H1 (cell line): ENCODE measurements around the gene CCNYL1. TPM values are rescaled to one million over a fixed set of nuclear protein-coding genes. Genes with fewer than 3 reads are reported as not detected.

ENCODE experiments used
- CTCF ChIA-PET: fragments of 300-600 bp; sonication (Branson Sonifier 250); formaldehyde crosslinking; loops from one replicate; lab custom pipeline; 2021; ENCODE audit not compliant: partially characterized antibody; lab: Charles Lee
- POLR2A ChIA-PET: fragments of 300-600 bp; sonication (Branson Sonifier 250); formaldehyde crosslinking; loops from one replicate; lab custom pipeline; 2021; ENCODE audit warnings: inconsistent platforms; ENCODE audit not compliant: partially characterized antibody; lab: Charles Lee
- DNase-seq, 2 experiments: peaks; one replicate each; pipeline versions ENCODE4 v3.0.0 to v3.0.0-alpha.2; 2010 to 2022; ENCODE audit warnings: low spot score in 2 of 2, low read depth in 1 of 2, mixed read lengths in 1 of 2
- FAIRE-seq: peaks from 2 replicates; lab custom pipeline; 2011; peaks lifted over from hg19 to GRCh38; lab: Jason Lieb, UNC
- H2AFZ ChIP-seq: 2 replicates; pipeline ENCODE4 v1.8.1; 2012; ENCODE audit warnings: low read length, inconsistent platforms
- H2AK5ac ChIP-seq: 2 replicates; pipeline ENCODE4 v1.6.1; 2013; ENCODE audit warnings: low read depth, low read length
- H2BK120ac ChIP-seq: replicated peaks from 2 replicates; pipeline ENCODE3; 2013; ENCODE audit warnings: low read depth, low read length, inconsistent platforms
- H2BK12ac ChIP-seq: 2 replicates; pipeline ENCODE4 v1.6.1; 2013; ENCODE audit warnings: low read depth, low read length
- H2BK15ac ChIP-seq: 2 replicates; pipeline ENCODE4 v1.6.1; 2013; ENCODE audit warnings: low read length
- H2BK20ac ChIP-seq: 2 replicates; pipeline ENCODE4 v1.6.1; 2013; ENCODE audit warnings: low read length
- H2BK5ac ChIP-seq: 2 replicates; pipeline ENCODE4 v1.6.1; 2013; ENCODE audit warnings: low read depth, low read length
- H3K14ac ChIP-seq: 2 replicates; pipeline ENCODE4 v1.6.1; 2013; ENCODE audit warnings: inconsistent platforms; ENCODE audit not compliant: insufficient read length
- H3K18ac ChIP-seq: 2 replicates; pipeline ENCODE4 v1.6.1; 2013; ENCODE audit warnings: low read length; ENCODE audit errors: extremely low read depth
- H3K23ac ChIP-seq: 2 replicates; pipeline ENCODE4 v1.6.1; 2013; ENCODE audit warnings: inconsistent platforms; ENCODE audit not compliant: insufficient read length
- H3K23me2 ChIP-seq: 2 replicates; pipeline ENCODE4 v1.6.1; 2013; ENCODE audit warnings: low read depth, low read length
- H3K27ac ChIP-seq: 2 replicates; pipeline ENCODE4 v1.6.1; 2011; ENCODE audit warnings: low read depth, low read length, inconsistent platforms
- H3K27me3 ChIP-seq, 4 experiments: replicated peaks in 1 of 4; 1 replicate in 1 of 4; 2 replicates in 3 of 4; pipeline versions ENCODE4 v1.6.1 to v1.8.1; 2011 to 2013; ENCODE audit warnings: low read length in 3 of 4, mild to moderate bottlenecking in 3 of 4, inconsistent platforms in 2 of 4, mixed read lengths in 2 of 4, moderate library complexity in 1 of 4; ENCODE audit not compliant: control insufficient read depth in 3 of 4, insufficient read depth in 3 of 4; ENCODE audit errors: extremely low read depth in 1 of 4
- H3K36me3 ChIP-seq, 4 experiments: 2 replicates each; pipeline versions ENCODE4 v1.6.1 to v1.8.1; 2011 to 2013; ENCODE audit warnings: mild to moderate bottlenecking in 4 of 4, low read length in 3 of 4, moderate library complexity in 2 of 4, control low read depth in 1 of 4, inconsistent platforms in 1 of 4; ENCODE audit not compliant: insufficient read depth in 4 of 4, control insufficient read depth in 2 of 4
- H3K4ac ChIP-seq: replicated peaks from 2 replicates; pipeline ENCODE3; 2013; ENCODE audit warnings: low read length, low read depth, mixed read lengths, inconsistent platforms; ENCODE audit not compliant: insufficient read length
- H3K4me1 ChIP-seq, 4 experiments: replicated peaks in 1 of 4; 1 replicate in 1 of 4; 2 replicates in 3 of 4; pipeline versions ENCODE4 v1.6.1 to v1.8.1; 2011 to 2013; ENCODE audit warnings: low read length in 3 of 4, inconsistent platforms in 2 of 4, mixed read lengths in 1 of 4; ENCODE audit not compliant: insufficient read depth in 4 of 4, control insufficient read depth in 3 of 4
- H3K4me2 ChIP-seq, 2 experiments: 2 replicates each; pipeline versions ENCODE4 v1.6.1 to v1.8.1; 2011 to 2013; ENCODE audit warnings: low read depth in 2 of 2, low read length in 2 of 2, control low read depth in 1 of 2, inconsistent platforms in 1 of 2, mild to moderate bottlenecking in 1 of 2; ENCODE audit not compliant: insufficient read depth in 1 of 2
- H3K4me3 ChIP-seq, 4 experiments: fragments of 200-600, 300-600 bp in 1 of 4; sonication (generic), shearing (Covaris generic), sonication (Bioruptor Twin) in 1 of 4; 2 replicates each; pipeline versions ENCODE4 v1.5.1 to v1.8.1; 2011 to 2016; ENCODE audit warnings: low read length in 4 of 4, low read depth in 3 of 4, control low read depth in 2 of 4, inconsistent platforms in 2 of 4, mild to moderate bottlenecking in 2 of 4, mixed read lengths in 1 of 4, moderate library complexity in 1 of 4; ENCODE audit not compliant: insufficient read depth in 2 of 4; ENCODE audit errors: extremely low read depth in 1 of 4
- H3K56ac ChIP-seq: replicated peaks from 2 replicates; pipeline ENCODE3; 2013; ENCODE audit warnings: low read depth, mild to moderate bottlenecking, mixed read lengths, low read length, inconsistent platforms; ENCODE audit not compliant: insufficient read length
- H3K79me1 ChIP-seq: 2 replicates; pipeline ENCODE4 v1.6.1; 2013; ENCODE audit warnings: low read depth, low read length, control low read depth
- H3K79me2 ChIP-seq, 2 experiments: 2 replicates each; pipeline versions ENCODE4 v1.6.1 to v1.8.1; 2012 to 2013; ENCODE audit warnings: low read length in 2 of 2, mild to moderate bottlenecking in 2 of 2, inconsistent platforms in 1 of 2; ENCODE audit not compliant: insufficient read depth in 2 of 2, control insufficient read depth in 1 of 2
- H3K9ac ChIP-seq, 4 experiments: replicated peaks in 1 of 4; 1 replicate in 1 of 4; 2 replicates in 3 of 4; pipeline versions ENCODE4 v1.6.1 to v1.8.1; 2011 to 2013; ENCODE audit warnings: low read depth in 3 of 4, low read length in 3 of 4, control low read depth in 2 of 4, mild to moderate bottlenecking in 2 of 4, moderate library complexity in 2 of 4, inconsistent platforms in 1 of 4; ENCODE audit errors: extremely low read depth in 1 of 4
- H3K9me3 ChIP-seq, 2 experiments: 2 replicates each; pipeline versions ENCODE4 v1.6.1 to v1.8.1; 2012 to 2013; ENCODE audit warnings: mild to moderate bottlenecking in 2 of 2, moderate library complexity in 2 of 2, control low read depth in 1 of 2, inconsistent platforms in 1 of 2, low read depth in 1 of 2, low read length in 1 of 2, mixed read lengths in 1 of 2; ENCODE audit not compliant: insufficient read depth in 2 of 2
- H4K20me1 ChIP-seq, 2 experiments: replicated peaks in 1 of 2; 2 replicates each; pipeline versions ENCODE3 to v1.8.1; 2011 to 2013; ENCODE audit warnings: inconsistent platforms in 2 of 2, low read length in 2 of 2, mild to moderate bottlenecking in 1 of 2; ENCODE audit not compliant: insufficient read depth in 2 of 2, control insufficient read depth in 1 of 2
- H4K5ac ChIP-seq: 2 replicates; pipeline ENCODE4 v1.6.1; 2013; ENCODE audit warnings: low read length, low read depth, mixed read lengths, inconsistent platforms; ENCODE audit not compliant: insufficient read length
- H4K8ac ChIP-seq: 2 replicates; pipeline ENCODE4 v1.8.0; 2013; ENCODE audit warnings: mild to moderate bottlenecking, moderate library complexity, low read length, inconsistent platforms; ENCODE audit not compliant: insufficient read depth; ENCODE audit errors: extremely low read depth
- H4K91ac ChIP-seq: replicated peaks from 2 replicates; pipeline ENCODE3; 2013; ENCODE audit warnings: low read length, mixed read lengths, inconsistent platforms; ENCODE audit not compliant: insufficient read length
- CEBPB ChIP-seq: IDR thresholded peaks from 2 replicates; pipeline ENCODE4 v1.6.1; 2012; ENCODE audit warnings: low read depth, low read length
- EP300 ChIP-seq, 2 experiments: IDR thresholded peaks; 1 replicate in 1 of 2; 2 replicates in 1 of 2; pipeline ENCODE4 v1.6.1; 2011 to 2012; ENCODE audit warnings: low read depth in 2 of 2, low read length in 2 of 2, mild to moderate bottlenecking in 2 of 2, borderline replicate concordance in 1 of 2, inconsistent platforms in 1 of 2, moderate library complexity in 1 of 2
- GABPA ChIP-seq: IDR thresholded peaks from 2 replicates; pipeline ENCODE4 v1.6.1; 2011; ENCODE audit warnings: mild to moderate bottlenecking, low read length, moderate library complexity, borderline replicate concordance; ENCODE audit not compliant: insufficient read depth
- POLR2AphosphoS5 ChIP-seq: IDR thresholded peaks from 2 replicates; pipeline ENCODE4 v1.6.1; 2011; ENCODE audit warnings: low read depth, low read length
- RXRA ChIP-seq: IDR thresholded peaks from 2 replicates; pipeline ENCODE4 v1.6.1; 2011; ENCODE audit warnings: low read depth, mild to moderate bottlenecking, low read length, moderate library complexity; ENCODE audit not compliant: insufficient read depth
- SRF ChIP-seq: IDR thresholded peaks from 2 replicates; pipeline ENCODE4 v1.6.1; 2011; ENCODE audit warnings: mild to moderate bottlenecking, low read depth, low read length, moderate library complexity
- TAF7 ChIP-seq: optimal IDR thresholded peaks from 2 replicates; pipeline ENCODE3; 2011; ENCODE audit warnings: low read depth, mild to moderate bottlenecking, inconsistent platforms, low read length, moderate library complexity, borderline replicate concordance
- YY1 ChIP-seq: IDR thresholded peaks from 2 replicates; pipeline ENCODE4 v1.6.1; 2011; ENCODE audit warnings: low read depth, mild to moderate bottlenecking, low read length
- WGBS, 2 experiments: shearing (Covaris generic) in 1 of 2; methylation state at CpG; one replicate each; pipeline versions ENCODE4 v1.1.6 to v1.1.7; 2013 to 2015; ENCODE audit warnings: low lambda C conversion rate in 2 of 2, mixed read lengths in 2 of 2, inconsistent platforms in 1 of 2, low coverage in 1 of 2, missing lambda C conversion rate in 1 of 2; ENCODE audit not compliant: insufficient replicate concordance in 2 of 2, insufficient coverage in 1 of 2, insufficient read length in 1 of 2; ENCODE audit errors: extremely low coverage in 1 of 2, missing lambda C conversion rate in 1 of 2; 5-methylcytosine and 5-hydroxymethylcytosine counted together
- polyA plus RNA-seq, 7 experiments: library from polyadenylated mRNA; depleted of rRNA in 3 of 7; stranded (reverse) in 5 of 7; unstranded in 2 of 7; fragments of >200 nt in 5 of 7; fragments of 200-250 nt in 2 of 7; gene quantifications; 1 replicate in 5 of 7; 2 replicates in 1 of 7; 4 replicates in 1 of 7; pipeline versions ENCODE4 v1.2.1 to v1.2.3, GENCODE V29; 2011 to 2013; ENCODE audit warnings: missing spikeins in 2 of 7, mixed read lengths in 2 of 7
- total RNA-seq: library from RNA; stranded (reverse); fragmentation: NEBNext Ultra II Directional; extraction: Animal tissue kit (Norgen Biotek cat#: 25700); gene quantifications from 2 replicates; pipeline ENCODE4 v1.2.1, GENCODE V29; 2021
- TF ChIP-seq, protein P1 (sequence below): IDR thresholded peaks from 2 replicates; pipeline ENCODE4 v1.6.1; 2012; ENCODE audit warnings: low read length, inconsistent platforms

The CCNYL1 gene
- total and polyA plus RNA-seq, 2 of the 8 experiments (the other 6 are each of a cell fraction or from before 2014, with no cell fraction given) = 13.3 to 35.4 TPM

DNA sequence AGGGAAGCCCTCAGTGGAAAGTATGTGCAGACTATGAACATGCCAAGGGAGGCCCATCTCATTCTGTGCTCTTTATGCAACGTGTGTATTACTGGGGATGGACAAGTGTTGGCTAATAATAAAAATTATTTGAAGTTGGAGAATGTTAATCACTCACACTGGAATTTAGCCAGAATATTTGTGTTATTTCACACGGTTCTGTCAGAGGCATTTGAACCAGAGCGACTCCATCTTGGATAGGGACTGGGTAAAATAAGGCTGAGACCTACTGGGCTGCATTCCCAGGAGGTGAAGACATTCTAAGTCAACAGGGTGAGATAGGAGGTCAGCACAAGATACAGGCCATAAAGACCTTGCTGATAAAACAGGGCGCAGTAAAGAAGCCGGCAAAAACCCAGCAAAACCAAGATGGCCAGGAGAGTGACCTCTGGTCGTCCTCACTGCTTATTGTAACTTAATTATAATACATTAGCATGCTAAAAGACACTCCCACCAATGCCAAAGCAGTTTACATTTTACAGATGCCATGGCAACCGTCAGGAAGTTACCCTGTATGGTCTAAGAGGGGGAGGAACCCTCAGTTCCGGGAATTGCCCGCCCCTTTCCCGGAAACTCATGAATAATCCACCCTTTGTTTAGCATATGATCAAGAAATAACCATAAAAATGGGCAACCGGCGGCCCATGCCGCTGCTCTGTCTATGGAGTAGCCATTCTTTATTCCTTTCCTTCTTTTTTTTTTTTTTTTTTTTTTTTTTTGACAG is 60.8 kb downstream of the CCNYL1 start:
- DNase-seq = no peak
- CTCF ChIA-PET = interaction anchor here (0.6 to 0.9 kb wide), 3 partner anchors 20 to 200 kb away, joined by 3 read pairs; no protein-coding TSS in a partner anchor
- POLR2A ChIA-PET = interaction anchor here (0.5 kb wide), 1 partner anchor 106 kb away, joined by 4 read pairs; no protein-coding TSS in a partner anchor

More for the DNA sequence above, 60.8 kb downstream of the CCNYL1 start:
- H3K14ac ChIP-seq = no peak overlapping the region
- no peak overlapping the region for H3K23ac ChIP-seq
- no peaks in the 10 kb centered on the region for H3K9me3 ChIP-seq
- H3K27ac ChIP-seq = 0 out of 2 replicates have a peak overlapping the region, but pooled peaks have one; percentile 46
- 0 out of 2 replicates have a peak overlapping the region, but pooled peaks have one; percentile 65 for H2BK15ac ChIP-seq
- peaks cover 28% of the 10 kb centered on the region for H3K23me2 ChIP-seq
- no peak overlapping the region for H2AFZ ChIP-seq
- peaks cover 2 to 13% (median 6%) of the 10 kb centered on the region in 4 experiments; a peak in 6 of 8 replicates for H3K36me3 ChIP-seq
- no peak overlapping the region for H3K4ac ChIP-seq
- H3K56ac ChIP-seq = no peak overlapping the region
- H4K8ac ChIP-seq = no peak overlapping the region
- peaks cover 6% of the 10 kb centered on the region for H3K79me1 ChIP-seq
- FAIRE-seq = no peak
- H3K4me3 ChIP-seq = no peak overlapping the region
- no peak overlapping the region for H4K91ac ChIP-seq
- no peak overlapping the region for H2BK120ac ChIP-seq
- peaks cover 0 to 4% (median 1%) of the 10 kb centered on the region in 4 experiments; a peak in 1 of 7 replicates for H3K27me3 ChIP-seq
- H2BK12ac ChIP-seq = no peak overlapping the region
- H2BK5ac ChIP-seq = 0 out of 2 replicates have a peak overlapping the region, but pooled peaks have one; percentile 81
- H2AK5ac ChIP-seq = no peak overlapping the region
- 68% methylated on average over 13 of the region's 13 CpGs; no CpG with 5 or more reads in 1 of the 2 experiments for WGBS, 2 experiments
- H2BK20ac ChIP-seq = no peak overlapping the region; the same call in 1 of the 2 replicates
- H3K79me2 ChIP-seq = peaks cover 8 to 21% of the 10 kb centered on the region in 2 experiments; a peak in 3 of 4 replicates
- peaks cover 8% of the 10 kb centered on the region in 2 experiments for H4K20me1 ChIP-seq
- no peak overlapping the region for H3K18ac ChIP-seq
- no peak overlapping the region; a peak in 1 of 4 replicates for H3K4me2 ChIP-seq
- H3K9ac ChIP-seq = no peak overlapping the region
- peaks cover 0 to 20% (median 12%) of the 10 kb centered on the region in 4 experiments; a peak in 6 of 7 replicates for H3K4me1 ChIP-seq
- no peak overlapping the region for H4K5ac ChIP-seq
- TF ChIP-seq GABPA (no peak), CEBPB (no peak), EP300 (IDR thresholded peaks at IDR 0.05; ENCODE audit: borderline replicate concordance in 1 of 2, low read depth in 2 of 2, low read length in 2 of 2) (0 out of 3 replicates have a peak, but pooled peaks of 1 of the 2 experiments have one; percentile 19), YY1 (peak; percentile 64), SRF (peak; percentile 84; the same call in 1 of the 2 replicates), POLR2AphosphoS5 (no peak), RXRA (no peak), TAF7 (no peak)
- TF ChIP-seq, protein P1, sequence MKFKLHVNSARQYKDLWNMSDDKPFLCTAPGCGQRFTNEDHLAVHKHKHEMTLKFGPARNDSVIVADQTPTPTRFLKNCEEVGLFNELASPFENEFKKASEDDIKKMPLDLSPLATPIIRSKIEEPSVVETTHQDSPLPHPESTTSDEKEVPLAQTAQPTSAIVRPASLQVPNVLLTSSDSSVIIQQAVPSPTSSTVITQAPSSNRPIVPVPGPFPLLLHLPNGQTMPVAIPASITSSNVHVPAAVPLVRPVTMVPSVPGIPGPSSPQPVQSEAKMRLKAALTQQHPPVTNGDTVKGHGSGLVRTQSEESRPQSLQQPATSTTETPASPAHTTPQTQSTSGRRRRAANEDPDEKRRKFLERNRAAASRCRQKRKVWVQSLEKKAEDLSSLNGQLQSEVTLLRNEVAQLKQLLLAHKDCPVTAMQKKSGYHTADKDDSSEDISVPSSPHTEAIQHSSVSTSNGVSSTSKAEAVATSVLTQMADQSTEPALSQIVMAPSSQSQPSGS = peak; percentile 15; the same call in 1 of the 2 replicates
